ENCODE results near the gene STIL. TPM values are rescaled to one million over a fixed set of nuclear protein-coding genes. Genes with fewer than 3 reads are reported as not detected.
"Not testable (repeated sequence)": the region's sequence is repeated elsewhere in the genome, so short reads cannot be mapped to it uniquely, and the experiment has no call there.

STIL gene
- total and polyA plus RNA-seq, 2 donors (not counting 3 experiments of a cell fraction or from before 2014, with no cell fraction given), result 10.3 to 28.1 TPM

DNA sequence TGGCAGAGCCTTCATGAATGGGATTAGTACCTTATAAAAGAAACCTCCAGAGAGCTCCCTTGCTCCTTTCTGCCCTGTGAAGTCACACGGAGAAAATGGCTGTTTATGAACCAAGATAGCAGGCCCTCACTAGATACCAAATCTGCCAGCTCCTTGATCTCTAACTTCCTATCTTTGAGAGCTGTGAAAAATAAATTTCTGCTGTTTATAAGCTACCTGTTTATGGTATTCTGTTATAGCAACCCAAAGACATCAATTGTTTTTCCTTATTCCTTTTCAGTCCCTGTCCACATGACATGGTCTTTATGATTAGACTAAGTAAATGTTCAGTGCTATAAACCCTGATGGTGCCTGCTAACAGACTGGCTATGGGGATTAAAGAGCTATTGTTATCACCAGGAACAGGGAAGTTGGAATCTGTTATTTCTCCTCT lies 9.7 kb upstream of the STIL start:
- intact Hi-C loops (cut with micrococcal nuclease) (no loop called here), dilution Hi-C loops (cut with MboI; ENCODE audit: extremely low pct_ligation_motif_present, low sequenced_read_pairs) (no loop called here)

GRCh38 chr1:47319968-47320367 lies 6.0 kb upstream of the STIL start:
- intact Hi-C loops (cut with micrococcal nuclease); dilution Hi-C loops (cut with MboI; ENCODE audit: extremely low pct_ligation_motif_present, low sequenced_read_pairs); H3K9ac ChIP-seq (replicated peaks; ENCODE audit: extremely low read depth, insufficient read depth, low read length); H3K9me1 ChIP-seq (replicated peaks; ENCODE audit: control insufficient read depth, extremely low read depth, insufficient read depth, low read length); H3K4me2 ChIP-seq (ENCODE audit: insufficient read depth, low read length); H3K4me1 ChIP-seq (ENCODE audit: control insufficient read depth, extremely low read depth, insufficient read depth, low read length); DNase-seq (ENCODE audit: low read depth, low spot score); BruUV-seq (replicated peaks); H3K36me3 ChIP-seq (ENCODE audit: control insufficient read depth in 2 of 2, extremely low read depth in 1 of 2, insufficient read depth in 2 of 2, low read length in 2 of 2); POLR2A ChIA-PET; FAIRE-seq; H2AFZ ChIP-seq (ENCODE audit: low read depth, low read length); H3K27me3 ChIP-seq (ENCODE audit: control insufficient read depth in 2 of 2, insufficient read depth in 2 of 2, low read length in 2 of 2); CTCF ChIA-PET; H3K9me3 ChIP-seq (replicated peaks; ENCODE audit: control insufficient read depth, insufficient read depth, low read length); H3K27ac ChIP-seq (ENCODE audit: insufficient read depth, low read depth, low read length); H3K79me2 ChIP-seq (ENCODE audit: control insufficient read depth, insufficient read depth, low read length); H4K20me1 ChIP-seq (replicated peaks; ENCODE audit: control insufficient read depth, extremely low read depth, insufficient read depth, low read length); H3K4me3 ChIP-seq (replicated peaks in 1 of 3; ENCODE audit: insufficient read depth in 1 of 3, low read depth in 1 of 3, low read length in 3 of 3): not testable (repeated sequence)

More for the DNA sequence above, 9.7 kb upstream of the STIL start:
- Histone ChIP-seq H3K4me1 (ENCODE audit: control insufficient read depth, extremely low read depth, insufficient read depth, low read length) (no peaks in the 10 kb centered on the region), H3K36me3 (ENCODE audit: control insufficient read depth in 2 of 2, extremely low read depth in 1 of 2, insufficient read depth in 2 of 2, low read length in 2 of 2) (no peaks in the 10 kb centered on the region), H3K9me1 (replicated peaks; ENCODE audit: control insufficient read depth, extremely low read depth, insufficient read depth, low read length) (no peaks in the 10 kb centered on the region), H3K27me3 (ENCODE audit: control insufficient read depth in 2 of 2, insufficient read depth in 2 of 2, low read length in 2 of 2) (no peaks in the 10 kb centered on the region), H3K79me2 (ENCODE audit: control insufficient read depth, insufficient read depth, low read length) (no peaks in the 10 kb centered on the region), H4K20me1 (replicated peaks; ENCODE audit: control insufficient read depth, extremely low read depth, insufficient read depth, low read length) (no peaks in the 10 kb centered on the region), H3K9ac (replicated peaks; ENCODE audit: extremely low read depth, insufficient read depth, low read length) (no peak overlapping the region), H3K9me3 (replicated peaks; ENCODE audit: control insufficient read depth, insufficient read depth, low read length) (no peaks in the 10 kb centered on the region), H3K4me2 (ENCODE audit: insufficient read depth, low read length) (no peak overlapping the region), H3K27ac (ENCODE audit: insufficient read depth, low read depth, low read length) (no peak overlapping the region), H3K4me3 (replicated peaks in 1 of 3; ENCODE audit: insufficient read depth in 1 of 3, low read depth in 1 of 3, low read length in 3 of 3) (no peak overlapping the region), H2AFZ (ENCODE audit: low read depth, low read length) (no peak overlapping the region)
- FAIRE-seq (no peak), DNase-seq (ENCODE audit: low read depth, low spot score) (no peak)
- POLR2A ChIA-PET, result no interaction called here
- no TSS peak for BruUV-seq (replicated peaks)
- TF ChIP-seq JUN (IDR thresholded peaks at IDR 0.05; ENCODE audit: borderline replicate concordance, insufficient read depth, insufficient read length, low read depth) (no peak), POLR2AphosphoS5 (IDR thresholded peaks at IDR 0.05; ENCODE audit: insufficient read depth, low read depth, low read length) (no peak), MYC (IDR thresholded peaks at IDR 0.05; ENCODE audit: low read depth, low read length) (no peak), POLR2A (IDR thresholded peaks at IDR 0.05; ENCODE audit: low read depth, low read length) (no peak), GATA2 (IDR thresholded peaks at IDR 0.05; ENCODE audit: insufficient read depth, insufficient read length, low read depth, low read length) (no peak)
- TF ChIP-seq, protein P1, sequence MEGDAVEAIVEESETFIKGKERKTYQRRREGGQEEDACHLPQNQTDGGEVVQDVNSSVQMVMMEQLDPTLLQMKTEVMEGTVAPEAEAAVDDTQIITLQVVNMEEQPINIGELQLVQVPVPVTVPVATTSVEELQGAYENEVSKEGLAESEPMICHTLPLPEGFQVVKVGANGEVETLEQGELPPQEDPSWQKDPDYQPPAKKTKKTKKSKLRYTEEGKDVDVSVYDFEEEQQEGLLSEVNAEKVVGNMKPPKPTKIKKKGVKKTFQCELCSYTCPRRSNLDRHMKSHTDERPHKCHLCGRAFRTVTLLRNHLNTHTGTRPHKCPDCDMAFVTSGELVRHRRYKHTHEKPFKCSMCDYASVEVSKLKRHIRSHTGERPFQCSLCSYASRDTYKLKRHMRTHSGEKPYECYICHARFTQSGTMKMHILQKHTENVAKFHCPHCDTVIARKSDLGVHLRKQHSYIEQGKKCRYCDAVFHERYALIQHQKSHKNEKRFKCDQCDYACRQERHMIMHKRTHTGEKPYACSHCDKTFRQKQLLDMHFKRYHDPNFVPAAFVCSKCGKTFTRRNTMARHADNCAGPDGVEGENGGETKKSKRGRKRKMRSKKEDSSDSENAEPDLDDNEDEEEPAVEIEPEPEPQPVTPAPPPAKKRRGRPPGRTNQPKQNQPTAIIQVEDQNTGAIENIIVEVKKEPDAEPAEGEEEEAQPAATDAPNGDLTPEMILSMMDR (IDR thresholded peaks at IDR 0.05; ENCODE audit: extremely low read depth in 1 of 2, insufficient read depth in 1 of 2, low read depth in 1 of 2, low read length in 2 of 2), result no peak
- CTCF ChIA-PET, result interaction anchor here (0.6 to 3.0 kb wide), 7 partner anchors 10 to 145 kb away, joined by 3 to 22 read pairs (median 3); partner anchors contain the start of gene CMPK1
